Psoas muscle (tissue), 8 donors: ENCODE results near the gene CACNA1A. TPM values are rescaled to one million over a fixed set of nuclear protein-coding genes. Genes with fewer than 3 reads are reported as not detected.

Experiments used
- ATAC-seq, 4 donors: fragments of 200-7000 bp; cut with Tn5 transposase; one replicate each; pipeline ENCODE4 v1.9.1; 2020; ENCODE audit warnings: moderate library complexity in 3 of 4, mild to moderate bottlenecking in 2 of 4
- DNase-seq, 2 donors: peaks; one replicate each; pipeline ENCODE4 v3.0.0-alpha.2; 2020
- H3K27ac ChIP-seq: fragments of 200-600 bp; one replicate; pipeline ENCODE4 v1.8.0; 2022
- H3K27me3 ChIP-seq, 3 donors: fragments of 200-600 bp in 1 of 3; one replicate each; pipeline versions ENCODE4 v1.6.1 to v1.8.0; 2013 to 2022; ENCODE audit warnings: low read length in 2 of 3, mild to moderate bottlenecking in 2 of 3, moderate library complexity in 1 of 3; ENCODE audit not compliant: insufficient read depth in 3 of 3
- H3K36me3 ChIP-seq, 2 donors: fragments of 200-600 bp in 1 of 2; one replicate each; pipeline versions ENCODE4 v1.6.1 to v1.8.0; 2013 to 2022; ENCODE audit warnings: low read depth in 1 of 2, mild to moderate bottlenecking in 1 of 2, moderate library complexity in 1 of 2; ENCODE audit not compliant: insufficient read depth in 1 of 2
- H3K4me1 ChIP-seq: fragments of 200-600 bp; one replicate; pipeline ENCODE4 v1.8.0; 2022
- H3K4me3 ChIP-seq: fragments of 200-600 bp; one replicate; pipeline ENCODE4 v1.8.0; 2022; ENCODE audit warnings: mild to moderate bottlenecking
- H3K9me3 ChIP-seq: fragments of 200-600 bp; one replicate; pipeline ENCODE4 v1.8.0; 2022
- WGBS, 3 donors: extraction: QIAGEN DNeasy Blood & Tissue Kit; methylation state at CpG; one replicate each; pipeline versions ENCODE4 v1.1.6 to v1.1.7; 2013; 5-methylcytosine and 5-hydroxymethylcytosine counted together
- intact Hi-C, 2 donors: fragments of 100-400 bp; cut with DNase I; formaldehyde crosslinking; loops; one replicate each; pipeline versions ENCODE4 v1.11.0 to v1.14.2; 2022
- polyA plus RNA-seq, 3 donors: library from polyadenylated mRNA; stranded (reverse); fragments of 200-250 nt; gene quantifications; one replicate each; pipeline ENCODE4 v1.2.3, GENCODE V29; 2013
- total RNA-seq, 4 donors: library from RNA; stranded (reverse); fragmentation: NEBNext Ultra II Directional in 2 of 4; extraction: Animal tissue kit (Norgen Biotek cat#: 25700) in 2 of 4; gene quantifications; one replicate each; pipeline versions ENCODE4 v1.2.1 to v1.2.4, GENCODE V29; 2021 to 2023
- TF ChIP-seq, protein P1 (sequence below): fragments of 200-600 bp; IDR thresholded peaks from one replicate; pipeline ENCODE4 v1.8.0; 2022; ENCODE audit warnings: antibody characterized with exemption
- donor health status: healthy with polysubstance abuse.
- donor health status: DM: no; HTN: no; CAD: no; lungs with moderate emphysema.
- donor health status: Bipolar disorder and iron deficiency.
- donor health status: healthy.
- donor health status: DM: yes; HTN: yes; CAD: no.
- donor health status: DM: no; HTN: no; CAD: no.
- donor health status: DM: no; HTN: no; CAD: no.
- donor health status: DM: yes; HTN: yes; CAD: no.

Gene CACNA1A
- total and polyA plus RNA-seq, 7 donors: 0.14 to 0.60 (median 0.36) TPM

DNA sequence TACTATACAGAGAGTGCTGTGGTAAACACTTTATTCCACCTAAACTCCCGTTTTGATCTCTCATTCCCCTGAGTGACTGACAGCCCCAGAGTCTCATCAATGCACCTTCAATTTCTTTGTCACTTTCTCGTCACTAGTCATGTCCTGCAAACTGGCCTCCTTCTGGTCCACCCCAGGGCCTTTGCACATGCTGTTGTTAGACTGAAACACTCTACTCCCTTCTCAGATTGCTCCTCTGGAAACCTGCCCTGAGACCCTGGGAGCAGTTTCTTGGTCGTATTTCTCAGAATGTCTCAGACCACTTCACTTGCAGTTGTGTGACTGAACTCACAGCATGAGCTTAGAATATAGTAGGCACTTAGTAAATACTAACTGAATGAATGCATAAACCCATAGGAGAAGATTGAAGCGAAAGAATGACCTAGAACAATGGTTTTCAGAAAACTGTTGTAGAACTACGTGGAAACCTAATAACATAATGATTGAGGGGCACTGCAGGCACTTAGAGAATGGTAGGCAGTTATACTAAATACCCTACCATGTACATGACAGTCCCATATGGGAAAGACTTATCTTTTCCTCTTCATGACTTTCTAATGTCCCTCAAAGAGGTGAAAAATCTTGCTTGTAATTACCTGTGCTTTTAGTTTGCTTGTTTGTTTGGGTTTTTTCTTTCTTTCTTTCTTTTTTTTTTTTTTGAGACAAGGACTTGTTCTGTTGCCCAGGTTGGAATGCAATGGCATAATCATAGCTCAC lies 211.3 kb downstream of the CACNA1A start:
- DNase-seq: no peak
- no peaks in the 10 kb centered on the region for H3K4me1 ChIP-seq
- H3K9me3 ChIP-seq: no peaks in the 10 kb centered on the region
- H3K27ac ChIP-seq: no peak overlapping the region
- H3K4me3 ChIP-seq: no peak overlapping the region
- WGBS, 3 donors: 69 to 77% (median 71%) methylated on average over 5 of the region's 5 CpGs
- intact Hi-C loops: no loop called here
- TF ChIP-seq, protein P1, sequence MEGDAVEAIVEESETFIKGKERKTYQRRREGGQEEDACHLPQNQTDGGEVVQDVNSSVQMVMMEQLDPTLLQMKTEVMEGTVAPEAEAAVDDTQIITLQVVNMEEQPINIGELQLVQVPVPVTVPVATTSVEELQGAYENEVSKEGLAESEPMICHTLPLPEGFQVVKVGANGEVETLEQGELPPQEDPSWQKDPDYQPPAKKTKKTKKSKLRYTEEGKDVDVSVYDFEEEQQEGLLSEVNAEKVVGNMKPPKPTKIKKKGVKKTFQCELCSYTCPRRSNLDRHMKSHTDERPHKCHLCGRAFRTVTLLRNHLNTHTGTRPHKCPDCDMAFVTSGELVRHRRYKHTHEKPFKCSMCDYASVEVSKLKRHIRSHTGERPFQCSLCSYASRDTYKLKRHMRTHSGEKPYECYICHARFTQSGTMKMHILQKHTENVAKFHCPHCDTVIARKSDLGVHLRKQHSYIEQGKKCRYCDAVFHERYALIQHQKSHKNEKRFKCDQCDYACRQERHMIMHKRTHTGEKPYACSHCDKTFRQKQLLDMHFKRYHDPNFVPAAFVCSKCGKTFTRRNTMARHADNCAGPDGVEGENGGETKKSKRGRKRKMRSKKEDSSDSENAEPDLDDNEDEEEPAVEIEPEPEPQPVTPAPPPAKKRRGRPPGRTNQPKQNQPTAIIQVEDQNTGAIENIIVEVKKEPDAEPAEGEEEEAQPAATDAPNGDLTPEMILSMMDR: no peak
- H3K27me3 ChIP-seq: peaks cover 0 to 25% (median 6%) of the 10 kb centered on the region in 3 donors
- H3K36me3 ChIP-seq: no peaks in the 10 kb centered on the region
- no peak for ATAC-seq

DNA sequence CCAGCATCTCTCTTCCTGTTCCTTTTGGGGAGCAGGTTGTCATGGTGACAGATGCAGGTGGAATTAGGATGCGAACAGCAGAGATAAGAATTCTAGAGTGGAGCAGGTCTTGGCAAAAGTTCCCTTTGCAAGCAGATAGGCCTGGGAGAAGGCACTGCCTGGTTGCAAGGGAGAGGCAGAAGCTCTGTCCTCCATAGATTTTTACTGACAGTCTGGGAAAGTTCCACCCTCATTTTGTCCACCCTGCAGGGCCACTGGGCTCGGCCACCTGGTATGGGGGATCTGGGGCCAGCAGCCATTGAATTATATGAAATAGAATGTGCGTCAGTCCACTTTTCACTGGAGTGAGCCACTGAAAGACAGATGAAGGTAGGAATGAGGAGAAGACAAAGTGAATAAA lies 214.4 kb downstream of the CACNA1A start:
- WGBS, 3 donors: 85 to 100% (median 88%) methylated on average over 3 of the region's 3 CpGs
- H3K4me1 ChIP-seq: no peaks in the 10 kb centered on the region
- TF ChIP-seq, protein P1: no peak
- ATAC-seq (no peak), DNase-seq (no peak)
- intact Hi-C loops: no loop called here
- H3K9me3 ChIP-seq: no peaks in the 10 kb centered on the region
- peaks cover 0 to 3% (median 0%) of the 10 kb centered on the region in 3 donors for H3K27me3 ChIP-seq
- H3K36me3 ChIP-seq: no peaks in the 10 kb centered on the region
- H3K27ac ChIP-seq: no peak overlapping the region
- H3K4me3 ChIP-seq: no peak overlapping the region

DNA sequence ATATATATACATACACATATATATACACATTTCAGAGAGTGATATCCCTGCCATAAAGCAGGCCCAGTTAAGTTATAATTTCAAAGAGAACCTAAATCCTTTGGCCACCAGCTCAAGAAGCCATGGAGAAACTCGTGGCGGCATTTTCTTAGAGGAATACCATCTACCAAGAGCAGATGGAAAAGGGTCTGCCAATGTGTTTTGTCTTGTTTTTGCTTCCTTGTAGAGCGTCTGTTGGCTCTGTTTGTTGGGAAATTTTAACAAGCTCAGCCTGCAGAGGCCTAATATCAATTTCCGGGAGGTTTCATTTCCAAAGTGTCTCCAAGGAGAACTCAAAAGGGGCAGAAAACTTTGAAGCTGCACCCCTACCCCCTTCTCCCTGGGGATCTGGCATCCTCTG lies 215.5 kb downstream of the CACNA1A start:
- Histone ChIP-seq H3K4me1 (no peaks in the 10 kb centered on the region), H3K9me3 (no peaks in the 10 kb centered on the region), H3K27ac (no peak overlapping the region), H3K27me3 (peaks cover 0 to 3% (median 0%) of the 10 kb centered on the region in 3 donors), H3K36me3 (no peaks in the 10 kb centered on the region), H3K4me3 (no peak overlapping the region)
- DNase-seq (no peak), ATAC-seq (no peak)
- intact Hi-C loops: no loop called here
- 69 to 78% (median 78%) methylated on average over 4 of the region's 4 CpGs for WGBS, 3 donors
- TF ChIP-seq, protein P1: no peak

DNA sequence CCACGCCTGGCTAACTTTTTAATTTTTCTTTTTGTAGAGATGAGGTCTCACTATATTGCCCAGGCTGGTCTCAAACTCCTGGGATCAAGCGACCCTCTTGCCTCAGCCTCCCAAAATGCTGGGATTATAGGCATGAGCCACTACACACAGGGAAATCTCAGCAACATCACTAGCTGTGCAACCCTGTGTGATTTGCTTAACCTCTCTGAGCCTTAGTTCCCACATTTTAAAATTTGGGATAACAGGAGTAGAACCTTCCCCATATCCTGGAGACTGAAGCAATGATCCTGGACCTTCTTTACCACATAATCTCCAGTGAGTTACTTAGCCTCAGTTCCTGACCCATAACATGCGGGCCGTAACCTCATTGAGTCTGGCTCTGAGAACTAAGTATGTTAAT lies 217.0 kb downstream of the CACNA1A start:
- Histone ChIP-seq H3K27ac (no peak overlapping the region), H3K9me3 (no peaks in the 10 kb centered on the region), H3K4me3 (no peak overlapping the region), H3K4me1 (no peaks in the 10 kb centered on the region), H3K27me3 (no peaks in the 10 kb centered on the region), H3K36me3 (no peaks in the 10 kb centered on the region)
- ATAC-seq: no peak
- DNase-seq: no peak
- 67 to 79% (median 75%) methylated on average over 4 of the region's 4 CpGs for WGBS, 3 donors
- TF ChIP-seq, protein P1: no peak
- intact Hi-C loops: no loop called here
